VCaP (cell line): ENCODE results near the gene FSIP2.

Experiments
- H3K27ac ChIP-seq: fragments of 450-650 bp; 2 replicates; pipeline ENCODE4 v1.5.1; 2017
- TF ChIP-seq, protein P1 (sequence below): fragments of 450-650 bp; conservative IDR thresholded peaks from 2 replicates; pipeline ENCODE4 v1.5.1; 2017; ENCODE audit warnings: mild to moderate bottlenecking, moderate library complexity

The FSIP2 gene

DNA sequence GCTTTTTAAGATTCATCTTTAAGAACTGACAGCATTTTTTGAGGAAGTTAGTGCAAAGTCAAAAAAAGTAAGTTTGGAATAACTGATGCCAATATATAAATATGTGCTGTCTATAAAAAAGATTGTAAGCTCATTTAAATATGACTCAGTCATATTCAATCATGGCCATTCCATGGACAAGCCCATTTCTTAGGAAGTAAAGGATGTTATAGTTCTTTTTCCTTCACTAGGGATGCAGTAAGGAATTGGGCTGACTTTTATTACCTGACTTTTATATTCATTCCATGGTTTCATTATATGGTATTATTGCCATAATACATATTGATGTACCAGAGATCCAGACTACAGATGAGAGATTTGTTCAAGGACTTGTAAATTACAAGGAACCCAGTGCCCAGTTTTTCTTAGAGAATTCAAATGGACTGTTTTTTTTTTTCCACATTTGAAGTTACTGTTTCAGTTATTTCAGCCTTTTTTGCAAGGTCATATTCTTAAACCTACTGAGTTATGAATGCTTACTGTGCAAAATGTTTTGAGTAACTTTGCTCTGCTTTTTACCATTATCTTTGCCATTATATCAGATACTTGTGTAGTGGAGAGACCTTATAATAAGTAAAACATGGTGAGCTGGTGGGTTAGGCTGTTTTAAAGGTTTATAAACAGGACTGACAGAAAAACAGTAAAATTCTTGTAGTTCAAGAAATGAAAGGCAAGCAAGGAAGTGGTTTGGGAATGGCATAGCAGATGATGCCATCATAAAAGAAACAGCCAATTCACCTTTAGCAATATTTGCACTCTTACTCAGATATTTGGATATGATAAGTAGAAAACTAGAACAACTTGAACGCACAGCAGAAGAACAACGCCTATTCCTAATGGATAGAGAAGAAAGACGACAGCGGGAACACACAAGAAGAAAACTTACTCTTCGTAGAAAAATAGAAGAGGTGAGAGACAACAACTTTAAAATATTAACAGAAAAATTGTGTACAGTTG is 7.6 kb downstream of the FSIP2 start:
- TF ChIP-seq, protein P1, sequence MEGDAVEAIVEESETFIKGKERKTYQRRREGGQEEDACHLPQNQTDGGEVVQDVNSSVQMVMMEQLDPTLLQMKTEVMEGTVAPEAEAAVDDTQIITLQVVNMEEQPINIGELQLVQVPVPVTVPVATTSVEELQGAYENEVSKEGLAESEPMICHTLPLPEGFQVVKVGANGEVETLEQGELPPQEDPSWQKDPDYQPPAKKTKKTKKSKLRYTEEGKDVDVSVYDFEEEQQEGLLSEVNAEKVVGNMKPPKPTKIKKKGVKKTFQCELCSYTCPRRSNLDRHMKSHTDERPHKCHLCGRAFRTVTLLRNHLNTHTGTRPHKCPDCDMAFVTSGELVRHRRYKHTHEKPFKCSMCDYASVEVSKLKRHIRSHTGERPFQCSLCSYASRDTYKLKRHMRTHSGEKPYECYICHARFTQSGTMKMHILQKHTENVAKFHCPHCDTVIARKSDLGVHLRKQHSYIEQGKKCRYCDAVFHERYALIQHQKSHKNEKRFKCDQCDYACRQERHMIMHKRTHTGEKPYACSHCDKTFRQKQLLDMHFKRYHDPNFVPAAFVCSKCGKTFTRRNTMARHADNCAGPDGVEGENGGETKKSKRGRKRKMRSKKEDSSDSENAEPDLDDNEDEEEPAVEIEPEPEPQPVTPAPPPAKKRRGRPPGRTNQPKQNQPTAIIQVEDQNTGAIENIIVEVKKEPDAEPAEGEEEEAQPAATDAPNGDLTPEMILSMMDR = no peak
- H3K27ac ChIP-seq = no peak overlapping the region

DNA sequence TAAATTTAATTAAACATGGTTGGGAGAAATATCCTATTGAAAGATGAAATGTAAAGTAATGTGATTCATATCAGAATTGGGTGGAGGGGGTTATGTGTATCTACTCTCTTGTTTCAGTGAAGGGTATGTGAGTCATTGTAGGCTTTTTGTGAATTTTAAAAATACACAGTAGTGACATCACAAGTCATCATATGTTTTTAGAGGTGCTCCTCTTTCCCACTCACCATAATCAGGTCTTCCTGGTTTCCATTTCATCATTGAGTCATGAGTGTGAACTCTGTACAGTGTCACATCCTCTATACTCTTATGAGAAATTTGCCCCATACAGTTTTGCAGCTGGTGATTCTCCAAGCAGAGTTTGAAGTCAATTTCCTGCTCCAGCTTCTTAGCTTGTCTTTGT is 18.8 kb downstream of the FSIP2 start:
- H3K27ac ChIP-seq = no peak overlapping the region
- TF ChIP-seq, protein P1 = no peak

DNA sequence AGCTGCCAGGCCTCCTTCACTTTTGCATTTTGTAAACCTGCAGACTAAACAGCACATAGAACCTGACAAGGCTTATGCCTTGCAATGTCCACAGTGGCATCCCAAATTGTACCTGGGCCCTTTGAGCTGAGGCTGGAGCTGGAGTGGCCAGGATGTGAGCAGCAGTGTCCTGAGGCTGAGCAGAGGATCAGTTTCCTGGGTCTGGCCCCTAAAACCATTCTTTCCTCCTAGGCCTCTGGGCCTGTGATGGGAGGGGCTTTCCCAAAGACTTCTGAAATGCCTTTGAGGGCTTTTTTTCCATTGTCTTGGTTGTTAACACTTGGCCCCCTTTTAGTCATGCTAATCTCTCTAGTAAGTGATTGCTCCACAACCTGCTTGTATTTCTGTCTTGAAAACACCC is 32.8 kb downstream of the FSIP2 start:
- no peak overlapping the region for H3K27ac ChIP-seq

DNA sequence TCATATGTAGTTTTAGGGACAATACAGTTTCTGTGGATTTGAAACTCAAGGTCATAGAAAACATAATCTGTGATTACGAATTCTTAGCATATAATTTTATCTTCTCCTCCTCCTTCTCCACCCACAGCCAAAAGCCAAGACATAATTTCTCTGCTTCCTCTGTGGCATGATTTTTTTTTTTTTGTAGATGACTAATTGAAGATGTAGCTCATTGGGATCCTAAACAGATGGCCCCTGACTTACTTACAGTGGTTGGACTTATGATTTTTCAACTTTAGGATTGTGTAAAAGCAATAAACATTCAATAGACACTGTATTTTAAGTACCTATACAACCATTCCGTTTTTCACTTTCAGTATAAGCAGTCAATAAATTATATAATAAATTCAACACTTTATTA is 42.3 kb downstream of the FSIP2 start:
- H3K27ac ChIP-seq = no peak overlapping the region
- TF ChIP-seq, protein P1 = no peak

More for the DNA sequence above, 32.8 kb downstream of the FSIP2 start:
- TF ChIP-seq, protein P1 = no peak

DNA sequence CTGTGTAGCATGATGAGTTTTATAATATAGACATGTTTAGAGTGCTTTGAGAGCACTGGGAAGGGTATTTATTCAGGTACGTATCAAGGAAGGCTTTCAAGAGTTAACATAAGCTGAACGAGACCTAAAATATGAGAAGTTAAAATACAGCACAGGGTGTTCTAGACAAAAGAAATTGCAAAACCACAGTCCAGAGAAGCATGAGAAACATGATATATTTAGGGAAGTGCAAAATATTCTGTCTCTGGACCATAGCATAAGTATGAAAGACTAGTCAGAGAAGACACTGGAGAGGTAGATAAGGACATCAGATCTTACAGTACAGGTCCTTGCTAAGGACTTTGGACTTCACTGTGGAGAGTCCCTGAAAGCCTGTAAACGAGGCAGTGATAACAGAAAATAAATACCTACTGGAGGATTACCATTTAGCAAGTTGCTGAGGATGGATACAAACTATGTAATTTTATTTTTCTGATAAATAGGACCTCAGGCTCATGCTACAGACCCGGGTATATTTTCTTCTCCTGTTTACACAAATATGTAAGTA is 43.7 kb downstream of the FSIP2 start:
- TF ChIP-seq, protein P1 = no peak
- no peak overlapping the region for H3K27ac ChIP-seq

DNA sequence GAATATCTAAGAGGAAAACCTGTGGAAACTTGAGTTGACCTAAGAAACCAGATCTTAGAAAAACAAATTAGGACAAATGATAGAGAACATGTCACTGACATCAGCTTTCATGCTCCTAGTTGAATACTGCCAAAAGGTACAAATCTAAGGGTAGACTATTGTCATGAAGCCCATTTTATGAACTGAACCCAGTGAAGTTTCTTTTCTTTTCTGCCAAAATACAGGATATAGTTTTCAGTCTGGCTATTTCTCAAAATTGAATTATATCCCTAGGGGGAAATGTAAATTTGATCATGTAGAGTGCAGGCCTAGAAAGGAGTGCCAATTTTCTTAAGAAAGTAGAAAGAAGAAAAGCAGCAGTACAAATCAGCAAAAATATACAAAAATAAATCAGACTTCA is 46.6 kb downstream of the FSIP2 start:
- TF ChIP-seq, protein P1 = no peak
- no peak overlapping the region for H3K27ac ChIP-seq

DNA sequence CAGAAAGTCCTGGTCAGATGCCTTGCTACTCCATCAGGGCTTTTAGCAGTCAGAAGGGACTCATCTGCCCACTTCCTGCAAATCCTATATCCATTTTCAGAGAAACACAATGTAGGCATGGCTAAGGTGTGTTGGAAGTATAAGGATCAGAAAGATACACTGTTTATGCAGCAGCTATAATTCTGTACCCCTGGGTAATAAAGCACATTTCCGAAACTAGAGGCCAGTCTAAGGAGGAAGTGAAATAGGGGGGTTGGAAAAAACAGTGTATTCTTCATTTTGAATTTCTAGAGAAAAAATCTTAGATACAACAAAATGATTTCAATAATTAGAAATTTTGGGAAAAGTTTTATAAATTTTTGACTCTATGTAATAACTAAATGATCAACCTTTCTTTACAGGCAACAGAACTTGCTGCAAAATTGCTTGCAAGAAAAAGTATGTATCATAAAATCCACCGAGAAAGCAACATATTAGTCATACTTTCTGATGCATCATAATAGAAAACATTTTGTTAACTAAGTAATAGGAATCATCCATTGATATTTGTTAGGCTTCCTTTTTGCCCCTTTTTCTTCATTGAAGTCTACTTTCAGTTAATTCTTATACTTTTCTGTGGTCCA is 47.4 kb downstream of the FSIP2 start:
- no peak overlapping the region for H3K27ac ChIP-seq
- TF ChIP-seq, protein P1 = no peak
